Endothelial cell of umbilical vein (primary cell): ENCODE results near the gene SH3PXD2A. TPM values are rescaled to one million over a fixed set of nuclear protein-coding genes. Genes with fewer than 3 reads are reported as not detected.

ENCODE experiments used
- BruUV-seq: library from RNA; stranded (reverse); fragments of 400-500 nt; replicated peaks from 2 replicates; lab custom pipeline; 2021; lab: Mats Ljungman, UMichigan
- CTCF ChIA-PET: fragments of 300-600, 350-600 bp; sonication (Branson Sonifier 250); formaldehyde crosslinking; loops from one replicate; lab custom pipeline; 2021; ENCODE audit warnings: antibody characterized with exemption, inconsistent platforms; lab: Charles Lee
- POLR2A ChIA-PET: fragments of 300-600, 350-600 bp; sonication (Branson Sonifier 250); formaldehyde crosslinking; loops from one replicate; lab custom pipeline; 2021; ENCODE audit warnings: antibody characterized with exemption, inconsistent platforms; lab: Charles Lee
- DNase-seq: peaks from one replicate; pipeline ENCODE4 v3.0.0-alpha.2; 2011; ENCODE audit warnings: low read depth, low spot score
- FAIRE-seq: peaks from 2 replicates; lab custom pipeline; 2011; peaks lifted over from hg19 to GRCh38; lab: Jason Lieb, UNC
- H2AFZ ChIP-seq: 2 replicates; pipeline ENCODE4 v1.6.0; 2012; ENCODE audit warnings: low read depth, low read length, control low read depth, inconsistent platforms
- H3K27ac ChIP-seq: 2 replicates; pipeline ENCODE4 v1.5.1; 2011; ENCODE audit warnings: low read depth, mild to moderate bottlenecking, control low read depth, low read length, moderate library complexity; ENCODE audit not compliant: insufficient read depth
- H3K27me3 ChIP-seq, 2 experiments: 2 replicates each; pipeline versions ENCODE4 v1.6.0 to v1.6.1; 2011; ENCODE audit warnings: low read length in 2 of 2, mixed read lengths in 1 of 2; ENCODE audit not compliant: control insufficient read depth in 2 of 2, insufficient read depth in 2 of 2
- H3K36me3 ChIP-seq, 2 experiments: 2 replicates in 1 of 2; 3 replicates in 1 of 2; pipeline ENCODE4 v1.5.1; 2011; ENCODE audit warnings: low read length in 2 of 2, mild to moderate bottlenecking in 1 of 2, moderate library complexity in 1 of 2; ENCODE audit not compliant: control insufficient read depth in 2 of 2, insufficient read depth in 2 of 2; ENCODE audit errors: extremely low read depth in 1 of 2
- H3K4me1 ChIP-seq: 3 replicates; pipeline ENCODE4 v1.5.1; 2011; ENCODE audit warnings: mild to moderate bottlenecking, low read length; ENCODE audit not compliant: control insufficient read depth, insufficient read depth; ENCODE audit errors: extremely low read depth
- H3K4me2 ChIP-seq: 2 replicates; pipeline ENCODE4 v1.6.1; 2011; ENCODE audit warnings: low read length, control low read depth, mixed read lengths; ENCODE audit not compliant: insufficient read depth
- H3K4me3 ChIP-seq, 3 experiments: fragments of 200-600 bp in 1 of 3; sonication (generic), shearing (Covaris generic) in 1 of 3; replicated peaks in 1 of 3; 2 replicates each; pipeline ENCODE4 v1.5.1; 2011 to 2016; ENCODE audit warnings: control low read depth in 3 of 3, low read length in 3 of 3, mild to moderate bottlenecking in 2 of 3, inconsistent platforms in 1 of 3, low read depth in 1 of 3, moderate library complexity in 1 of 3; ENCODE audit not compliant: insufficient read depth in 1 of 3
- H3K79me2 ChIP-seq: 2 replicates; pipeline ENCODE4 v1.6.0; 2012; ENCODE audit warnings: low read length, inconsistent platforms; ENCODE audit not compliant: control insufficient read depth, insufficient read depth
- H3K9ac ChIP-seq: replicated peaks from 2 replicates; pipeline ENCODE3; 2011; ENCODE audit warnings: low read length, control low read depth; ENCODE audit not compliant: insufficient read depth; ENCODE audit errors: extremely low read depth
- H3K9me1 ChIP-seq: replicated peaks from 3 replicates; pipeline ENCODE4 v1.6.0; 2011; ENCODE audit warnings: mild to moderate bottlenecking, low read length; ENCODE audit not compliant: control insufficient read depth, insufficient read depth; ENCODE audit errors: extremely low read depth
- H3K9me3 ChIP-seq: replicated peaks from 2 replicates; pipeline ENCODE4 v1.5.1; 2012; ENCODE audit warnings: low read length, inconsistent platforms; ENCODE audit not compliant: control insufficient read depth, insufficient read depth
- H4K20me1 ChIP-seq: replicated peaks from 2 replicates; pipeline ENCODE3; 2011; ENCODE audit warnings: mild to moderate bottlenecking, low read length; ENCODE audit not compliant: control insufficient read depth, insufficient read depth; ENCODE audit errors: extremely low read depth
- EZH2 ChIP-seq: IDR thresholded peaks from 2 replicates; pipeline ENCODE4 v1.6.1; 2012; ENCODE audit warnings: borderline replicate concordance, low read depth, mild to moderate bottlenecking, moderate library complexity, low read length, inconsistent platforms; ENCODE audit not compliant: severe bottlenecking
- FOS ChIP-seq: IDR thresholded peaks from 2 replicates; pipeline ENCODE4 v1.6.1; 2011; ENCODE audit warnings: mild to moderate bottlenecking, low read length, moderate library complexity, borderline replicate concordance; ENCODE audit not compliant: insufficient read depth
- GATA2 ChIP-seq: IDR thresholded peaks from 2 replicates; pipeline ENCODE4 v1.7.0; 2011; ENCODE audit warnings: low read depth, mild to moderate bottlenecking, moderate library complexity, mixed read lengths, low read length; ENCODE audit not compliant: insufficient read length, insufficient read depth
- JUN ChIP-seq: IDR thresholded peaks from 2 replicates; pipeline ENCODE4 v1.6.1; 2011; ENCODE audit warnings: borderline replicate concordance, low read depth; ENCODE audit not compliant: insufficient read length, insufficient read depth
- MAX ChIP-seq: IDR thresholded peaks from 2 replicates; pipeline ENCODE4 v1.6.1; 2011; ENCODE audit not compliant: insufficient read depth, insufficient read length
- MYC ChIP-seq: IDR thresholded peaks from one replicate; pipeline ENCODE4 v1.6.1; 2011; ENCODE audit warnings: mild to moderate bottlenecking, low read depth, low read length
- POLR2A ChIP-seq: IDR thresholded peaks from 2 replicates; pipeline ENCODE4 v1.6.1; 2012; ENCODE audit warnings: low read depth, mild to moderate bottlenecking, control low read depth, low read length
- POLR2AphosphoS5 ChIP-seq: IDR thresholded peaks from 2 replicates; pipeline ENCODE4 v1.6.1; 2012; ENCODE audit warnings: low read depth, mild to moderate bottlenecking, control low read depth, low read length, moderate library complexity; ENCODE audit not compliant: insufficient read depth
- dilution Hi-C: fragments of 300-500 bp; cut with MboI; formaldehyde crosslinking; loops from one replicate; pipeline ENCODE4 v1.15.0; 2019; ENCODE audit warnings: low sequenced_read_pairs; ENCODE audit not compliant: extremely low pct_ligation_motif_present
- intact Hi-C: fragments of 100-400 bp; cut with micrococcal nuclease; formaldehyde crosslinking; loops from one replicate; pipeline ENCODE4 v1.10.0; 2022
- polyA plus RNA-seq, 4 experiments: library from polyadenylated mRNA; depleted of rRNA in 3 of 4; stranded (reverse) in 3 of 4; unstranded in 1 of 4; fragments of >200 nt; gene quantifications; 2 replicates each; pipeline versions ENCODE4 v1.2.1 to v1.2.3, GENCODE V29; 2011 to 2012; ENCODE audit warnings: missing spikeins in 1 of 4
- total RNA-seq: library from RNA; stranded (reverse); gene quantifications from 2 replicates; pipeline ENCODE4 v1.2.3, GENCODE V29; 2021
- TF ChIP-seq, protein P1 (sequence below), 2 donors: IDR thresholded peaks; 1 replicate in 1 of 2; 2 replicates in 1 of 2; pipeline ENCODE4 v1.5.1; 2011; ENCODE audit warnings: low read length in 2 of 2, mild to moderate bottlenecking in 2 of 2, moderate library complexity in 2 of 2, control low read depth in 1 of 2, inconsistent platforms in 1 of 2, low read depth in 1 of 2; ENCODE audit not compliant: insufficient read depth in 1 of 2; ENCODE audit errors: extremely low read depth in 1 of 2

The SH3PXD2A gene
- total and polyA plus RNA-seq, 2 donors (not counting 3 experiments of a cell fraction or from before 2014, with no cell fraction given): 1.4 to 5.1 TPM

DNA sequence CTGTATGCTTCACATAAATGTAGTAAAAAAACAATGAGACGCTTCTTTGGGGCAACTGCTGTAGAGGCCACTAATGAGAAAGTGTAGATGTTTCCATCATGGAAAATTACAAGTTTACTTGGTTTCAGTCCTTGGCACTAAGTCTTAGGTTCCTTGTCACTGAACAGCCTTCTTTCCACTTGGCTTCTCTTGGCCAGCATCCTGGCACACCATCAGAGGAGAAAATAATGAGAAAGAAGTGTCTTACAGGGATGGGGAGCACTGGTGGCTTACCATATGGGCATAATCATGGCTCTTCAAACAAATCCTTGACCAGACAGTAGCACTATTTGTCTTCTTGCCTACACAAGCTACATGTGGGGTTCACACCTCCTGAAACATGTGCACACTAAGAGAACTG, 22.5 kb upstream of the SH3PXD2A start:
- no peak overlapping the region for H3K4me3 ChIP-seq
- H3K36me3 ChIP-seq: peaks cover 0 to 7% of the 10 kb centered on the region in 2 experiments
- no peaks in the 10 kb centered on the region for H3K79me2 ChIP-seq
- H3K27ac ChIP-seq: no peak overlapping the region
- H2AFZ ChIP-seq: no peak overlapping the region
- no peak for FAIRE-seq
- dilution Hi-C loops: no loop called here
- DNase-seq: no peak
- no peak overlapping the region for H3K4me2 ChIP-seq
- no peak for TF ChIP-seq POLR2AphosphoS5
- TF ChIP-seq GATA2: no peak
- H3K9me1 ChIP-seq: no peaks in the 10 kb centered on the region
- no peaks in the 10 kb centered on the region for H4K20me1 ChIP-seq
- H3K9me3 ChIP-seq: no peaks in the 10 kb centered on the region
- no TSS peak for BruUV-seq
- H3K4me1 ChIP-seq: no peaks in the 10 kb centered on the region
- H3K9ac ChIP-seq: no peak overlapping the region
- intact Hi-C loops: no loop called here
- ChIA-PET POLR2A (no interaction called here), CTCF (no interaction called here)
- H3K27me3 ChIP-seq: no peaks in the 10 kb centered on the region

- H3K4me1 ChIP-seq: no peaks in the 10 kb centered on the region
- H3K4me3 ChIP-seq: no peak overlapping the region
- H3K9me1 ChIP-seq: no peaks in the 10 kb centered on the region
- no peaks in the 10 kb centered on the region for H4K20me1 ChIP-seq
- dilution Hi-C loops (no loop called here), intact Hi-C loops (no loop called here)
- H3K9me3 ChIP-seq: no peaks in the 10 kb centered on the region
- H3K79me2 ChIP-seq: no peaks in the 10 kb centered on the region
- no peak overlapping the region for H3K27ac ChIP-seq
- H3K4me2 ChIP-seq: no peak overlapping the region
- H3K36me3 ChIP-seq: no peaks in the 10 kb centered on the region
- no peak overlapping the region for H3K9ac ChIP-seq
- BruUV-seq: no TSS peak
- no peaks in the 10 kb centered on the region for H3K27me3 ChIP-seq
- ChIA-PET CTCF (interaction anchor here (1.5 kb wide), 1 partner anchor 12 kb away, joined by 5 read pairs; no protein-coding TSS in a partner anchor), POLR2A (no interaction called here)
- no peak for TF ChIP-seq MYC
- no peak for TF ChIP-seq FOS
- TF ChIP-seq MAX: no peak
- TF ChIP-seq GATA2: no peak
- TF ChIP-seq EZH2: no peak
- no peak for TF ChIP-seq JUN
- TF ChIP-seq POLR2A: no peak
- no peak for TF ChIP-seq POLR2AphosphoS5
- TF ChIP-seq, protein P1, sequence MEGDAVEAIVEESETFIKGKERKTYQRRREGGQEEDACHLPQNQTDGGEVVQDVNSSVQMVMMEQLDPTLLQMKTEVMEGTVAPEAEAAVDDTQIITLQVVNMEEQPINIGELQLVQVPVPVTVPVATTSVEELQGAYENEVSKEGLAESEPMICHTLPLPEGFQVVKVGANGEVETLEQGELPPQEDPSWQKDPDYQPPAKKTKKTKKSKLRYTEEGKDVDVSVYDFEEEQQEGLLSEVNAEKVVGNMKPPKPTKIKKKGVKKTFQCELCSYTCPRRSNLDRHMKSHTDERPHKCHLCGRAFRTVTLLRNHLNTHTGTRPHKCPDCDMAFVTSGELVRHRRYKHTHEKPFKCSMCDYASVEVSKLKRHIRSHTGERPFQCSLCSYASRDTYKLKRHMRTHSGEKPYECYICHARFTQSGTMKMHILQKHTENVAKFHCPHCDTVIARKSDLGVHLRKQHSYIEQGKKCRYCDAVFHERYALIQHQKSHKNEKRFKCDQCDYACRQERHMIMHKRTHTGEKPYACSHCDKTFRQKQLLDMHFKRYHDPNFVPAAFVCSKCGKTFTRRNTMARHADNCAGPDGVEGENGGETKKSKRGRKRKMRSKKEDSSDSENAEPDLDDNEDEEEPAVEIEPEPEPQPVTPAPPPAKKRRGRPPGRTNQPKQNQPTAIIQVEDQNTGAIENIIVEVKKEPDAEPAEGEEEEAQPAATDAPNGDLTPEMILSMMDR (IDR thresholded peaks at IDR 0.05; ENCODE audit: extremely low read depth in 1 of 2, insufficient read depth in 1 of 2, low read depth in 1 of 2, low read length in 2 of 2): no peak
- H2AFZ ChIP-seq: no peak overlapping the region
- DNase-seq: no peak
- FAIRE-seq: no peak
Measured at GRCh38 chr10:103876155-103876554, 20.8 kb upstream of the SH3PXD2A start.
